Measurements from ENCODE around the gene PTPRN2. TPM values are rescaled to one million over a fixed set of nuclear protein-coding genes. Genes with fewer than 3 reads are reported as not detected.

Gene PTPRN2
- total and polyA plus RNA-seq, 8 donors: 12.2 to 49.2 (median 31.8) TPM

DNA sequence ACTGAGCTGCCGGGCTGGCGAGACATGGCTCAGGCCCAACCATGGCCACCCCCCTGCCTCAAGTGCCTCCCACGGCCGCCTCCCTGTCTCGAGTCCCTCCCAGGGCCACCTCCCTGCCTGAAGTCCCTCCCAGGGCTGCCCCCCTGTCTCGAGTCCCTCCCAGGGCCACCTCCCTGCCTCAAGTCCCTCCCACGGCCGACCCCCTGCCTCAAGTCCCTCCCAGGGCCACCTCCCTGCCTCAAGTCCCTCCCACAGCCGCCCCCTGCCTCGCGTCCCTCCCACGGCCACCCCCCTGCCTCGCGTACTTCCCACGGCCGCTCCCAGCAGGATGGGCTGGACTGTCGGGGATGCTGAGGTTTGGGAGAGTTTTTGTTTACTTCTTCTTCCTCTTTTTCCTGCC lies 462.5 kb downstream of the PTPRN2 start:
- Histone ChIP-seq H3K36me3 (no peaks in the 10 kb centered on the region), H3K27me3 (no peaks in the 10 kb centered on the region), H3K4me3 (no peak overlapping the region), H3K27ac (no peak overlapping the region), H3K4me1 (no peaks in the 10 kb centered on the region), H3K9me3 (no peaks in the 10 kb centered on the region)
- no peak for FAIRE-seq
- DNase-seq: peak in 1 of 6 donors; percentile 59
- ATAC-seq: no peak
- intact Hi-C loops (cut with DNase I): no loop called here
- 87 to 91% methylated on average over 15 to 17 of the region's 17 CpGs for WGBS, 2 donors
- TF ChIP-seq, protein P1, sequence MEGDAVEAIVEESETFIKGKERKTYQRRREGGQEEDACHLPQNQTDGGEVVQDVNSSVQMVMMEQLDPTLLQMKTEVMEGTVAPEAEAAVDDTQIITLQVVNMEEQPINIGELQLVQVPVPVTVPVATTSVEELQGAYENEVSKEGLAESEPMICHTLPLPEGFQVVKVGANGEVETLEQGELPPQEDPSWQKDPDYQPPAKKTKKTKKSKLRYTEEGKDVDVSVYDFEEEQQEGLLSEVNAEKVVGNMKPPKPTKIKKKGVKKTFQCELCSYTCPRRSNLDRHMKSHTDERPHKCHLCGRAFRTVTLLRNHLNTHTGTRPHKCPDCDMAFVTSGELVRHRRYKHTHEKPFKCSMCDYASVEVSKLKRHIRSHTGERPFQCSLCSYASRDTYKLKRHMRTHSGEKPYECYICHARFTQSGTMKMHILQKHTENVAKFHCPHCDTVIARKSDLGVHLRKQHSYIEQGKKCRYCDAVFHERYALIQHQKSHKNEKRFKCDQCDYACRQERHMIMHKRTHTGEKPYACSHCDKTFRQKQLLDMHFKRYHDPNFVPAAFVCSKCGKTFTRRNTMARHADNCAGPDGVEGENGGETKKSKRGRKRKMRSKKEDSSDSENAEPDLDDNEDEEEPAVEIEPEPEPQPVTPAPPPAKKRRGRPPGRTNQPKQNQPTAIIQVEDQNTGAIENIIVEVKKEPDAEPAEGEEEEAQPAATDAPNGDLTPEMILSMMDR (IDR thresholded peaks at IDR 0.05): no peak

DNA sequence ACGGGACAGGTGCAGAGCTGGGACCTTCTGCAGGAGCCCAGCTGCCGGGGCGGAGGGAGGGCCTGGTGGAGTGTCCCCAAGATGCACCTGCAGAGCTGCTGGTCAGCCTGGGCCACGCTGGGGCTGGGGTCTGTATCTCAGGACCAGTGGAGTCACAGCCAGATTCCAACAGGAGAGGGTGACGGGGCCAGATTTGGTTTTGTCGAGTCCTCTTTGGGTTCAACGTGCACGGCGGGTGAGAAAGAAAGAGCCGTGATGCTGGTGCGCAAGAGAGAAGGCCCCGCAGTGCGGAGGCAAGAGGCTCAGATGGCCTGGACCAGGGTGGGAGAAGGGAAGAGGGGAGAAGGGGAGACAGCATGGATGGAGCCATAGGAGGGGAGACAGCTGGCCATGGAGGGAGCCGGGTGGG lies 462.9 kb downstream of the PTPRN2 start:
- H3K9me3 ChIP-seq: no peaks in the 10 kb centered on the region
- H3K36me3 ChIP-seq: no peaks in the 10 kb centered on the region
- no peaks in the 10 kb centered on the region for H3K27me3 ChIP-seq
- TF ChIP-seq, protein P1 (IDR thresholded peaks at IDR 0.05): no peak
- no peak overlapping the region for H3K4me3 ChIP-seq
- DNase-seq: no peak
- 89 to 92% methylated on average over 13 to 14 of the region's 14 CpGs for WGBS, 2 donors
- intact Hi-C loops (cut with DNase I): no loop called here
- no peak overlapping the region for H3K27ac ChIP-seq
- no peaks in the 10 kb centered on the region for H3K4me1 ChIP-seq
- ATAC-seq: no peak
- no peak for FAIRE-seq

DNA sequence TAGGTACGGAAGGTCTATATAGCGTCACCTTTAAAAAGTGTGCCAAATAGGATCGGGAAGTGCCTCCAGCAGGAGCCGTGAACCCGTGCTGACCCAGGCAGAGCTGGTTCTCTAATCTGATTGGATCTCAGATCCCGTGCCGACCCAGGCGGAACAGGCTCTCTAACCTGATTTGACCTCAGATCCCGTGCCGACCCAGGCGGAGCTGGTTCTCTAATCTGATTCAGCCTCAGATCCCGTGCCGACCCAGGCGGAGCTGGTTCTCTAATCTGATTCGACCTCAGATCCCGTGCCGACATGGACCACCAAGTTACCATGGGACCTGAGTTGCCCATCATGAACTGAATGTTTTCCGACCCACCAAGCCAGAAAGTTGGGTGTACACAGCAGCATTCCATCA lies 463.9 kb downstream of the PTPRN2 start:
- TF ChIP-seq, protein P1 (IDR thresholded peaks at IDR 0.05): no peak
- intact Hi-C loops (cut with DNase I): no loop called here
- no peaks in the 10 kb centered on the region for H3K9me3 ChIP-seq
- ATAC-seq (no peak), FAIRE-seq (no peak), DNase-seq (no peak)
- H3K36me3 ChIP-seq: no peaks in the 10 kb centered on the region
- H3K27ac ChIP-seq: no peak overlapping the region
- H3K4me3 ChIP-seq: no peak overlapping the region
- whole genome bisulfite sequencing, 2 donors: 94 to 95% methylated on average over 18 of the region's 18 CpGs
- H3K4me1 ChIP-seq: no peaks in the 10 kb centered on the region
- H3K27me3 ChIP-seq: no peaks in the 10 kb centered on the region

DNA sequence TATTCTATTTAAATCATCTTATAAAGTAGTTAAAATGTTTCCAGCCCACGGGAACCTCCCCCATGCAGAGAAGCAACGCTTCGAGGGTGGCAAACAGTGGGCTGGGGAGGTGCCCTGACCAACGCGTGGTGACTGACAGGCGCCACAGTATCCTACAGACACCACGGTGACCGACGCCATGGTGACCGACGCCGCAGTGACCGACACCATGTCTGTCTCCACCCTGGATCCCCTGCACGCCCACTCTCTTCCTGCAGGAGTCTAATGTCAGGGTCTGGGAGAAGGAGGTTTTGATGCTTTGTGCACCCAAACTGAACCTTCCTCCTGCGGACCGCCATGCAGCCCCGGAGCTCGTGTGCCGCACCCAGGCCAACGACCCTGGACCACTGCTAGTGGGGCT lies 464.4 kb downstream of the PTPRN2 start:
- no peaks in the 10 kb centered on the region for H3K36me3 ChIP-seq
- no peak overlapping the region for H3K27ac ChIP-seq
- H3K4me1 ChIP-seq: no peaks in the 10 kb centered on the region
- DNase-seq (no peak), ATAC-seq (no peak), FAIRE-seq (no peak)
- H3K27me3 ChIP-seq: no peaks in the 10 kb centered on the region
- 95% methylated on average over 20 of the region's 20 CpGs for WGBS, 2 donors
- TF ChIP-seq, protein P1 (IDR thresholded peaks at IDR 0.05): no peak
- no peak overlapping the region for H3K4me3 ChIP-seq
- H3K9me3 ChIP-seq: peaks cover 0 to 5% (median 0%) of the 10 kb centered on the region in 4 donors
- intact Hi-C loops (cut with DNase I): no loop called here

DNA sequence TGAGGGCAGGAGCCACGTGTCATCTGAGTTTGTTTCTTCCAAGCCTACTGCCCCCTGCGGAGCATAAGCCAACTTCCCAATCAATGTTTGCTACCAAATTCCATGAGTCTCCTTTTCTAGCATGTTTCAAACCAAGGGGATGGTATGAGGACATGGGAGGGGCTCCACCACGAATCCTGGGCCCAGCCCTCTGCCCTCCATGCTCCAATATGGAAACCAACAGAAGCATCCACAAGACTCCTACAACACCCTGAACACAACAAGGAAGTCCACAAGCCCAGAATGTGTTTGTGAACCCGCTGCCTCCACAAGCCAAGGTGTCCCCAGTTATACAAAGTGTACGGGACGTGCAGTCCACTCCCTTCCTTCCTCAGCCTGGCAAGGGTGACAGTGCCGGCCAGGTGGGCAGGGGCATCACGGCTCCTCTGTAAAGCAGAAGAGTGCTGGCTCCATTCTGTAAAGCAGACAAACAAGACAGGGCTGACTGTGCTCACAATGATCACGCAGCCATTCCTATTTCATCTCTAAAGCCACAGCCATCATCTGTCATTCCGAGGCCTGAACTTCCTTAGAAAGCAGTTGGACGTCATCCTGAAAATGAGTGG lies 466.1 kb downstream of the PTPRN2 start:
- Histone ChIP-seq H3K27me3 (no peaks in the 10 kb centered on the region), H3K36me3 (no peaks in the 10 kb centered on the region), H3K9me3 (peaks cover 0 to 5% (median 0%) of the 10 kb centered on the region in 4 donors), H3K27ac (no peak overlapping the region), H3K4me3 (no peak overlapping the region), H3K4me1 (no peaks in the 10 kb centered on the region)
- no peak for FAIRE-seq
- intact Hi-C loops (cut with DNase I): no loop called here
- no peak for DNase-seq
- 80 to 86% methylated on average over 11 of the region's 11 CpGs for WGBS, 2 donors
- no peak for ATAC-seq
- TF ChIP-seq, protein P1 (IDR thresholded peaks at IDR 0.05): no peak
